Activated CD8-positive, alpha-beta memory T cell treated with anti-CD3 and anti-CD28 coated beads for 1 hour (primary cell): ENCODE results near the gene WDR93.

Experiments
- DNase-seq, 2 donors: peaks; one replicate each; pipeline ENCODE4 v3.0.0-alpha.2; 2020; ENCODE audit warnings: low read depth in 1 of 2; ENCODE audit errors: extremely low read depth in 1 of 2

Gene WDR93

DNA sequence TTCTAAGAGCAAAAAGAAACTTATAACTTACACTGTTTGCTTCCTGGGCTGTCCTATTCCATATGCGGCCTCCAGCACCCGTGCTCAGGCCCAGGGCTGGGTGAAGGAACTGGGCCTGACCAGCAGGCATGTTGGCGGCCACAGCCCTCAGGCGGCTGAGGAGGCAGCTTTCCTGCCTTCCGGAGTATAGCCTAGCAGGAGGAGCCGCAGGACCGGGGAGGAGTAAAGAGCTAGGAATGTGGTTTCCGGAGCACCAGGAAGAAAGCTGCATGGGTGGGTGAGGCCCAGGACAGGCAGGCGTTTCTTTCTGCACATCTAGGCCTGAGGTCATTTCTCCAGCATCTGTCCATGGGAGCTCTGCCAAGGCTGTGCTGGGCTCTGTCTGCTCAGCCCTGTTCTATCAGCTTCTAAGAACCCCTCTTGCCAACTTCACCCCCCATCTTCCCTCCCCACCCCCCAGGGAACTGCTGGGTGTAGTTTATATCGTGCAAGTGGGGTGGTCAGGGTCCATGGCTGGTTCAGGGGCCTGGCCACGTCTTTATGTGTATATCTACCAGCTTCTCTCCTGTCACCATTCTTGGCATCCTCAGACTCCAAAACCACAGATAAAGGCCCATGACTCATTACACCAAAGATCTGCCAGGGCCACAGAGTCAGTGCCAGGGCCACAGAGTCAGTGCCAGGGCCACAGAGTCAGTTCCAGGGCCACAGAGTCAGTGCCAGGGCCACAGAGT lies 27.6 kb upstream of the WDR93 start:
- no peak for DNase-seq

DNA sequence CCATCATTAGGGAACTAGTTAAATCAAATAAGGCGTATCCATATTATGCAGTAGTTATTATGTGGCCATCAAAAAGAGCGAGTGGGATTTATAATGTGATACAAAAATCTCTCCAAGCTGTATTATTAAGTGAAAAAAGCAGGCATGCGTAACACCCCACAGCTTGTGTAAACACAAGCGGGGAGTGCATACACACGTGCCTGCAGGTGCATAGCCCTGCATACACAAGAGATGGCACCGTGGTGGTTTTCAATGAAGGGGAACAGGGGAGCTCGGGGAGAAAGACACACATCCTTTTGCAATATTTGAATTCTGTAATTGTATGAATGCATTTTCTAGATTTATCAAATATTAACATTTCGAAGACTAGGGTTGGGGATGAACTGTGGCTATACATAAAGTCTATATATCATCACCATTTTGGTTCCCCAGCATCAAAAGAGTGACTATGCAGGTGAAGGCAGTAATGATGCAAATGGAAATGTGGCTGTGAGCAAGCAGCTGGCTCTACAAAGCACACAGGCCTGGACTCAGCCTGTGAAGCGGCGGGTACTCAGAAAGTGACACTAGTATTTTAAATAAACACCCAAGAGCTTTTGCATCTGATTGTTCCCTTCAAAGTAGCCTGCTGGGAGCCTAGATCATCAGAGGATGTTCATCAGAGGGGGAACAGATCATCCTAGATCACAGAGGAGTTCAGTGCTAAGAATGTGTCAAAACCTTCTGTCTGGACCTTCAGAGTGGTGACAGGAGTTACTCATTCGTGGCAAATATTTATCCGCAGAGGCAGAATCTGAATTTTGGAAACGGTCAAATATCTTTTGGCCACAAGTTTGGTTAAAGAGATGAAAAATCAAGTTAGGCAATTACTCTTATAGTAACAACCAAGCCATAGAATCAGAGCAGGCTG lies 25.9 kb upstream of the WDR93 start:
- DNase-seq, result no peak

DNA sequence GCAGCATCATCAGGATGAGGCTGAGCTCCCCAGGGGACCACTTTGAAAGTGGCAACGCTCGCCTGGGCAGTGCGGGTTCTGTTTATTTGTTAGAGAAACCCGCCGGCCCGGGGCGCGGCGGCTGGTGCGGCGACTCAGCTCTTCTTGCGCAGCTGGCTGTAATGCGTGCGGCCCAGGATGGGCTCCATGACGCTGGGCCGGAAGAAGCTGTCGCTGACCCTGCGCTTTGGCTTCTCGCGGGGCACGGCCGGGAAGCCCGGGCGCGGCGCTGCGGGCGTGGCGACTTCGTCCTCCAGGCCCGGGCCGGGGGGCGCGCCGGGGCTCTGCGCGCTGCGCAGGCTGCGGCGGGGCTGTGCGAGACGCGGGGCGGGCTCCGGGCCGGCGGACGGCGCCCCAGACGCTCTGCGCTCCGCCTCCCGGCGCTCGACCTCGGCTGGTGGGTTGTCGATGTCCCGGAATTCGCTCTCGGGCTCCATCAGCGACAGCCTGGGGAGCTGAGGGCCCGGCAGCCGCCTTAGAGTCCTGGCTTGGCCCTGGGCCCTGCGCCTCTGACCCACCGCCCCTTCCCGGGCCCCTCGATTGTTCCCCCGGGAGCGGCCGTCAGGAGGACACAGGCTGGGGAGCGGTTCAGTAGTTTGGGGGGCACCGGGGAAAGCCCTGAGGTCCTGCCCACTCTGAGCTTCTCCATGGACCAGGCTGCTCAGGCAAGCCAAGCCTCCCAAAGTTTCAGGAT lies 25.0 kb upstream of the WDR93 start:
- no peak for DNase-seq

DNA sequence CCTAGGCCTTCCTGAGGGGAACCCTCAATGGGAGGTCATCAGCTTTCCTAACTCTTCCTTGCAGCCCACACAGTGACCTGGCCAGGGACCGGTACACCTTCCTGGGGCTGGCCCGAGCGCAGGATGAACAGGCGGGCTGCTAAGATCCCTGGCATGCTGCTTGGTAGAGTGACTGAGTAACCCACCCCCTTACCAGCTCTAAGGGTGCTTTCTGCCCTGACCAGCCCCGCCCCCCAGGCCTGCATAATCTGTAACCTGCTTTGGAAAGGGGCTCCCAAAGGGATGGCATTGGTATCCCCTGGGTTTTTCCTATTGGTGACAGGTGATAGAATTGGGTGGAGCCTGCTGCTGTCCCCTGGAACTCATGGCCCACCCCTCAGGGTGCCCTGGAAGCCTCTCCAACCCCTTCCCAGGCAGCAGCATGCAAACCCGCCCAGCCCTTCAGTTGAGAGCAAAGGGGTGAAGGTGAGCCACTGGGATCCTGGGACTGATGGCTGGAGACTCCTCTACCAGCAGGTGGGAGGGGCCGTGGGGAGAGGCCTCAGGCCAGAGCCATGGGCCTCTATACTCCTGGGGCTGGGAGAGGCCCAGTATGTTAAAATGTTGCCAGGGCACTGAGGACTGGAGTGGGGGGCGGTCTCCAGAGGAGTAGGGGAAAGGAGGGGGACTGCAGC lies 24.3 kb upstream of the WDR93 start:
- DNase-seq, result no peak

DNA sequence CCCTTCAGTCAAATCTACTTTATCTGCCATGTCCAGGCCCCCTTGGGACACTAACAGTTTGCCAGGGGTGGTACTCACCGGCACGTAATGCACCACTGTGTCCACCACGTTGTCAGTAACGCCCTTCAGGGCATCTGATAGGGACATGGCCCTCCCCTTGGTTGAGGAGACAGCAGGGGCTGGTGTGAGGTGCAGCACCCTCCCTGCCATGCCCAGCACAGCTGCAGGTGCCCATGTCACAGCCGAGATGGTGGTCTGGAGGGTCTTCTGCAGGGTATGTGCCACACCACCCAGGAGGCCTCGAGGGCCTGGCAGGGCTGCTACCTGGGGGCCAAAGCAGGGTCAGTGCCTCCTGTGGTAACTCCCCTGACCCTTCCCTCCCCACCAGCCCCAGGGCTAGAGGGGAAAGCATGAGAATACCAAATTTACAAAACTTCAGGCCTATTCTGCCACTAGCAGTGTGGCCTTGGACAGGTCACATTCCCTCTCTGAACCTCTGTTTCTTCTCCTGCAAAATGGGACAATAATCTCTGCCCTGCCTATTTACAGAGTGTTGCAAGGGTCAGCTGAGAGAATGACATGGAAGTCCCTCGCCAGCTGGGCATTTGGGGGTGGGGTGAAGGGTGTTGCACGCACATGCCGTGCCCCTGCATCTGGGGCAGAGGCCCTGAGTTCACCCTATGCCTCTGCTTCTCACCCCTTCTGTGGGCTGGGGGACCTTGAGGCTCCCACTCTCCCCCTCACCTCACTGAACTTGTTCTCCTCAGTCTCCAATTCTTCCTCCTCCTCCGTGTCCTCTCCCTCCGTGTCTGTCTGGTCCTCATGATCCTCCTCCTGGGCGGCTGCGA lies 23.5 kb upstream of the WDR93 start:
- no peak for DNase-seq

DNA sequence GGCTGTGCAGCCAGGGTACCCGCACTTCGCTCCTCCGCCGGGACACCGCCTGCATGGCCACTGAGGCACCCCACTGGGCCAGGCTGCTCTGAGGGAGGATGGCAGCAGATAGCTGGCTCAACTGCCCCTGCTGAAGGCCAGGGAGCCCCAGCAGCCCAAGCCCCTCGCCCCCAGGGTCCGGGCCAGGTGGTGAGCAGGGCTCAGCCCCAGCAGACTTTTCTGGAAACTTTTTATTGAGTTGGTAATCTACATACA lies 23.0 kb upstream of the WDR93 start:
- DNase-seq, result no peak

DNA sequence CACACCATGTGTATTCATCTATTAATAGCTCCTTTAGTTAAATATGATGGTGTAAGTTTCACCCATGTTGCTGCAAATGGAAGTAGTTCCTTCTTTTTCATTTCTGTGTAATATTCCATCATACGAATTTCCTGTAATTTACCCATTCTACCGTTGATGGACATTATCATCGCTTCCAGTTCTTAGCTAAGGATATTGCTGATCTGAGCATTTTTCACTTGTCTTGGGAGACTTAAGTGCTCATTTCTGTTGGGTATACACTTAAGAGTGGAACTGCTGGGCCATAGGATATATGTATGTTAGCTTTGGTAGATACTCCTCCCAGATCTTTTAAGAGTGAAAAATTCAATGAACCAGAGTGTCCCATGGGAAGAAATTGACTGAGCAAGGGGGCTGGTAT lies 22.4 kb upstream of the WDR93 start:
- no peak for DNase-seq

DNA sequence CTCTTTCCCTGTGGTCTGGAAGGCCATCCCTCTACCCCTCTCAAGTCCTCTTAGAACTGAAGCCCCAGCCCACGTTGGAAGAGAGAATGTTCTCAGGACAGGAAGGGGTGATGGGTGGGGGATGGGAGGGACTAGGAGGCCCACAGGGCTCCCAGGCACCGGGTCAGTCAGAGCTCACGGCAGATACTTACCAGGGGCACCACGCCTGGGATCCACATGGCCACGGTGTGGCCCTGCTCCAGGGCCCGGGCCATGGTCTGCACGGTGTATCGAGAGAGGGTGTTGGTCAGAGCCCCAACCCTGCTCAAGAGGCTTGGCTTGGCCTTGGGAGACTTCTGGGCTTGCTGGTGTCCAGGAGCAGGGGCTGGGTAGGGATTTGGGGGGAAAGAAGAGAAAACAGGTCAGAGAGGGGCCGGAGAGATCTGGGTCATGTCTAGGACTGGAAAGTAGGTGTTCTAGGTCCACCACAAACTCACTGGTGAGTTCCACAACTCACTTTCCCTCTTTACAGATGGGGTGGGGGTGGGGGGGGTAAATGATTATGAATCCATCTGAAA lies 21.2 kb upstream of the WDR93 start:
- no peak for DNase-seq

DNA sequence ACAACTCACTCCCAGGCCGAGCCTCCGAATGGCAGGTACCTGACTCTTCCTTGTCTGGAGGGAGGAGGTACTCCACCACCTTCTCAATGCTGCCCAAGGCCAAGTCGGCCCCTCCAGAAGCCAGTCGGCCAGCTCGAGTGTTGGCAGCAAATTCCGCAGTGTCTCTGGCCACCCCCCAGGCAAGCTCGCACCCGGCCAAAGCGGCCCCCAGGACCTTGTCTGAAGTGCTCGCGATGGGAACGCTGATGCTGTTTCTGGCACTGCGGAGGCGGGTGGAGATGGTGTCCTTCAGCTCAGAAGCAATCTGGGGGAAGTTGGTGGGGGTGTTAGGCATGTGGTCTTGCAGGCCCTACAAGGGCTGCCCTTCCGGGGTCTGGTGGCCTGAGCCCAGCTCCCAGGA lies 20.7 kb upstream of the WDR93 start:
- no peak for DNase-seq

DNA sequence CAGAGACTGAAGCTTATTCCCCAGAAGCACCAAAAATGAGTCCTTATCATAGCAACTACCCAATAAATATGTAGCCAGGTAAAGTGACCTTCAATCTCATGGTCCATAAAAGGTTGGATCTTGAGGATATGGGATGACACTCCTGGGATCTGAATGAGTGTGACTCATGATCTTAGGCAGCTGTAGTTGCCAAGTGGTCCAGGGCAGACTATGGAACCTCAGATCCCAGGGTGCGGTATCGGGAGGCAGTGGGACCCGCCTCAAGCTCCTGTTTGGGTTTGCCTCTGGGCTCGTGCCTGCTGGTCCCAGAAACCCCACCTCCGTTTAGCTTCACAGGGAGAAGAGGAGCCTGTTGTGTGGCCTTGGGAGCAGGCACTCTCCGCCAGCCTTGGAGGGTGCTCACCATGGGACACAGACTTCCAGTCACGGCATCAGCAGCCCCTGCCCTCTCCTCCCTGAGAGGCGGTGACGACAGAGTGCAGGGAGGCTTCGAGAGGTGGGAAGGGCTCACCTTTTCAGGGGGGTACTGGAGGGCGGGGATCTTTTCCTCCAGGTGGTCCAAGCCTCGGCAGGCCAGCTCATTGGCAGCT lies 19.5 kb upstream of the WDR93 start:
- no peak for DNase-seq

DNA sequence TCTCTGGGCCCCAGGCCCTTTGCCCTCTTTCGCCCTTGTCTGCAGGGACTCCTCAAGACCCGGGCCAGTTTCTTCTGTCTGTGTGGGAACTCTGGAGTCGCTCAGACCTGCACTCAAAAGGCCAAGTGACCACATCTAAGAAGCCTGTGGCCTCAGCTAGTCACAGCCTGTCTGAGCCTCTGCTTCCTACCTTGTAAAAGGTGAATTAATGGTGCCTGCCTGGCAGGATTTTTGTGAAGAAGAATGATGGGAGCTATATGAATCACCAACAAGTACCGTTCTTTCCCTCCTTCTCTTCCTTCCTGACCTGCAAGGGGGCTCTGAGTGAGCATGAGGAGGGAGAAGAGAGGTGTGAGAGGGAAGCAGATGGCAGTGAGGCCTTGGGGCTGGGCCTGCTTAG lies 18.9 kb upstream of the WDR93 start:
- DNase-seq, result no peak

DNA sequence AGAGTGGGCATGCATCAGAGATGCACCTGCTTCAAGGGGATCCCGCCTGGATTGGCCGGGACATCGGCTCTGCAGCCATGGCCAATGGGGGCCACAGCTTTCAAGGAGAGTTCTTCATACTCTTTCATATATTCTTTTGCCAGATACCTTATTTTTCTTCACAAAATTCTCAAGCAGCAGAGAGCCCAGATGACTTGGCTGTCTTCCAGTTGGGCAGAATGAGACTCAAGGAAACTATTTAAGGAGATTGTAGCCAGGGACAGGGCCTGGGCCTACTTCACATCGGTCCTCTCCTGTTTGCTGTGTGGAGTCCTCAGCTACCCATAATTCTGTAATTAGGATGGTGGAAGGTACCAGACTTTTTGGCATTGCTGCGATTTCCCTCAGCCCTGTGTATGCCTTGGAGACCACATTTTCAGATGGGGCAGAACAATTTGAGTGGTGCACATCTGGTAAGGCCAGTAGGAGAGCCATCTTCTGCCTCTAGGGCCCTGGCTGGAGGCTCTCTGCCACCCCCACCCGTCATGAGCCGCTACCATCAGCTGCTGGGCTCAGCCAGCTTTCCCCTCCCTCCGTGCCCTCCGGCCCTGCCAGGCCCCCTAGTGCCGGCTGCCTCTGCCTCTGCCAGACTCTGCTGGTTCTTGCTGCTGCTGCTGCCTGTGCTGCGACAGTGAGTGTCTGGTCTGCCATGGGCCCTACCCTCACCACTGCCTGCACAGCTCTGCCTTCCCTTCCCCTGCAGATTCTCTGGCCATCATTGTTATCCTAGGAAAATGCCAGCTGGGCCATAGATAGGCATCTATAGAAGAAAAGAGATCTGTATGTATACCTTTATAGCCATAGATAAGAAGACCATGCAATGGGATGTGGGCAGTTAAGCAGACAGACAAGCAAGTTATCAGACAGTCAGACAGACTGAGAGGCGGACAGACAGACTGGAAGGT lies 18.1 kb upstream of the WDR93 start:
- no peak for DNase-seq

DNA sequence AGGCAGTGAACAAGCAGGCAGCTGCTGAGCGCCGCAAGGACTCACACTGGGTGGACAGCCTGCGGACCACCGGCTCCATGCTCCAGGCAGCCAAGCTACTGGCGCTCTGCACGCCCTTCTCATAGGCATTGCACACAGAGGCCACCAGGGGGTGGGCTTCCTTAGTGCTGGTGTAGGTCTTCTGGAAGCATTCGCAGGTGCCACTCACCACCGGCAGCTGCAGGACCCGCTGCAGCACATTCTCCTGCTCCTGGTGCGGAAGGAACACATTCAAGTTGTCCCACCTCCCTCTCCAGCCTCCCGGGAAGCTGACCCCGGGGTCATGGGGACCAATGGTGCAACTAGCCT lies 17.5 kb upstream of the WDR93 start:
- no peak for DNase-seq

DNA sequence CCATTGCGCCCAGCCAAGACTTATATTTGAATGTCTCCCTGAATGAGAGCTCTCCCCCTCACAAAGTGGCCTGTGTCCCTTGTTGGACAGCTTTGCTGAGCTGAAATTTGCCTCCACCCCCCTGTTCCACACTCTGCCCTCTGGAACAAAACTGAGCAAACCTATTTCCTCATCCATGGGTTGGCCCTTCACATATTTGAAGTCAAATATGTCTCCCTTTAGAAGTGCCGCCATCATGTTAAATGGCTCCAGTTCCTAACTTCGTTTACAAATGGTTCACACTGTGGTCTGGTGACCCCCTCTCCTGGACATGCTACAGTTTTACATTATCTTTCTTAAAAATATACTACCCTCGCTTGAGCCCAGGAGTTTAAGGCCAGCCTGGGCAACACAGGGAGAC lies 16.1 kb upstream of the WDR93 start:
- DNase-seq, result no peak

DNA sequence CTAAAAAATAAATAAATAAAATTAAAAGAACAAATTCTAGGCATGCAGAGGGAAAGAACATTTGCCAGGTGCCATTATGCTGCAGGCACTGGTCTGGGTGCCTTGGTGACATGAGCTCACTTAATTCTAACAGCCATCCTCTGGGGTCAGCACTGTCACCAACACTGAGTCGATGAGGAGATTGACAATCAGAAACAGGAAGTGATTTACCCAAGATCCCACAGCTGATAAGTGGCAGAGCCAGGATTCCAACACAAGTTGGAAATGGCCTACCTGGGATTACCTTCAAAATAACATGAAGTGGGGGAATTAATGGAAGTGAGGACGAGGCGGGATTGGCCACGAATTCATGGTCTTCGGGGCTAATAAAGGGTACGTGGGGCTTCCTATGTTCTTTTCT lies 15.0 kb upstream of the WDR93 start:
- DNase-seq, result no peak

DNA sequence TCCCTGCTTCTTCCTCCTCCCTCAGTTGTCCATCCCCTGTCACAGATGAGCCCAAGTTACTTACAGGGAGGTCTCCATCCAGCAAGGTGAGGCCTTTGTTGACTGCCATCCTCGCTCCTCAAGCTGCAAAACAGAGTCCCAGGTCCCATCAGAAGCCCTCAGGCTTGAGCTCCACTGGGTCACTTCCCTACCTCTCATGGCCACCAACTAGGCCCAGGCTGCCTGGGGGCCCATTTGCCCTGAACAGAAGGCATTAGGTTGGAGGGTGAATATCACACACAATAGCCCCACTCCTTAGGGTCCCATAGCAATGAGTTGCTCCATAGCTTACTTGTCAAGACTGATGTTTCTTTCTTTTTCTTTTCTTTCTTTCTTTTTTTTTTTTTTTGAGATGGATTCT lies 13.2 kb upstream of the WDR93 start:
- DNase-seq, result no peak

DNA sequence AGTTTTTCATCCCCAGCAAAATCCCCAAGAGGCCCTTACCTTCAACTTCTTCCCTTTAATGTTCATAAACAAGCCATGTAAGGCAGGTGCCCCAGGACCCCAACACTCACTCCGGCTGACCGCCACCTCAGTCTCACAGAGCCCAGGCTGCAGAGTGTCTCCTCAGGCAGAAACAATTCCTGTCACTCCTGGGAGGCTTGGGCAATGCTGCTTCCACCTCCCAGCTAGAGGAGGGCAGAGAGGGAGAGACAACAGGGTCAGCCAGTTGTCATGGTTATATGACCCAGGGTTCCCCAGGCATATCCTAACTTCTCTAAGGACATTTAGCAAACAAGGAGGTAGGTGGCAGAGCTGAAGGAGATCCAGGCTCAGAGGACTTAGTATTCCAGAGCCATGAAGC lies 11.4 kb upstream of the WDR93 start, which contains the start of gene PLIN1:
Gene PLIN1, minus strand, starts transcription at position 156 of the 400 bp plus-strand sequence. CDS start 1,878 bp downstream, outside the sequence.
- DNase-seq, result no peak

DNA sequence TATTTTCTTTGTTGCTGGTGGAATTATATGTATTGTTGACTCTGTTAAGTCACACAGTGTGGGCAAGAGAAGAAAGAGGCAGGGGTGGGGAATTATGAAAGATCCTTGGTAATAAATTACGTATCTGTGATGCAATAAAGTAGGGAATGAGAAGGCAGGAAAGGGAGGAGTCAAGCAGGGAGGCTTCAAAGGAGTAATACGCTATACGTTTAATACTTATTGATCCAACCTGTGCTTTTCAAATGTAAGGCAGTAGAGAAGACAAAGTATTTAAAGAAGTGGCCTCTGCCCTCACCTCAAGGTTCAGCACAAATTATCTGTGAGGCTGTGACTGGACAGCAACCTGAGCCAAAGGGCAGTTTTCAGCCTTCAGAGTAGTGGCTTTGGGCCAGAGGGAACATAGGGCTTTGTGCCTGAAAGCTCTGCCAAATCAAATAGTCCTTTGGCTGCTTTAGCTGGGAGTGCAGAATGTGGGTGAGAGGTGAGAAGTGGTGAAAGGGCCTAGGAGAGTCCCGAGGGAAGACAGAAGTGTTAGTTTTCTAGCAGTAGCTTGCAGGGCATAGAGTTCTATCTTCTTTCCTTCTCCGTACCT lies 10.2 kb upstream of the WDR93 start:
- no peak for DNase-seq
